HepG2 (cell line): ENCODE measurements around the gene PMPCB. TPM values are rescaled to one million over a fixed set of nuclear protein-coding genes. Genes with fewer than 3 reads are reported as not detected.

Experiments
- ARID3A ChIP-seq: IDR thresholded peaks from 2 replicates; pipeline ENCODE4 v1.6.1; 2012; ENCODE audit warnings: low read depth, low read length, improper control_type of control experiment
- CBX2 ChIP-seq, 2 experiments: fragments of 200-600 bp in 1 of 2; sonication (generic); formaldehyde crosslinking in 1 of 2; IDR thresholded peaks; 2 replicates each; pipeline versions ENCODE4 v1.7.0 to v1.8.1; 2018 to 2022; ENCODE audit warnings: low read depth in 2 of 2, low read length in 1 of 2, mild to moderate bottlenecking in 1 of 2, missing genetic modification reagents in 1 of 2
- CENPX ChIP-seq: sonication (generic); formaldehyde crosslinking; IDR thresholded peaks from 2 replicates; pipeline ENCODE4 v1.9.0; 2021; ENCODE audit warnings: mild to moderate bottlenecking, missing genetic modification reagents, moderate library complexity
- E2F2 ChIP-seq: sonication (generic); formaldehyde crosslinking; IDR thresholded peaks from 2 replicates; pipeline ENCODE4 v1.4.0; 2020; ENCODE audit warnings: missing genetic modification reagents, borderline replicate concordance
- HNRNPL ChIP-seq: fragments of 200-400 bp; formaldehyde crosslinking; IDR thresholded peaks from 2 replicates; pipeline ENCODE4 v1.6.1; 2017; ENCODE audit warnings: mild to moderate bottlenecking, low read depth, low read length
- LBX2 ChIP-seq: sonication (generic); formaldehyde crosslinking; IDR thresholded peaks from 2 replicates; pipeline ENCODE4 v1.5.0; 2020; ENCODE audit warnings: missing genetic modification reagents, mild to moderate bottlenecking, borderline replicate concordance
- MED8 ChIP-seq: sonication (generic); formaldehyde crosslinking; IDR thresholded peaks from 2 replicates; pipeline ENCODE4 v1.8.1; 2023; ENCODE audit warnings: mild to moderate bottlenecking, missing genetic modification reagents; ENCODE audit not compliant: insufficient replicate concordance
- MLX ChIP-seq: IDR thresholded peaks from 2 replicates; pipeline ENCODE4 v1.6.1; 2016
- NCOA1 ChIP-seq: sonication (generic); formaldehyde crosslinking; IDR thresholded peaks from 2 replicates; pipeline ENCODE4 v1.9.0; 2021; ENCODE audit warnings: missing genetic modification reagents
- NFE2L2 ChIP-seq: fragments of 150-350 bp; IDR thresholded peaks from 2 replicates; pipeline ENCODE4 v1.6.1; 2014; ENCODE audit warnings: low read length
- RFX3 ChIP-seq: IDR thresholded peaks from 2 replicates; pipeline ENCODE4 v1.6.1; 2016; ENCODE audit warnings: missing biosample characterization, missing genetic modification reagents
- RNF219 ChIP-seq: sonication (generic); formaldehyde crosslinking; IDR thresholded peaks from 2 replicates; pipeline ENCODE4 v1.5.0; 2020; ENCODE audit warnings: mild to moderate bottlenecking, missing genetic modification reagents
- ZMAT3 ChIP-seq: sonication (generic); formaldehyde crosslinking; conservative IDR thresholded peaks from 2 replicates; pipeline ENCODE4 v1.7.0; 2021; ENCODE audit warnings: missing genetic modification reagents
- ZNF138 ChIP-seq: sonication (generic); formaldehyde crosslinking; IDR thresholded peaks from 2 replicates; pipeline ENCODE4 v1.5.0; 2020; ENCODE audit warnings: mild to moderate bottlenecking, low read depth, missing genetic modification reagents
- ZNF451 ChIP-seq: sonication (generic); formaldehyde crosslinking; IDR thresholded peaks from 2 replicates; pipeline ENCODE4 v1.5.0; 2020; ENCODE audit warnings: mild to moderate bottlenecking, missing genetic modification reagents
- ZNF468 ChIP-seq: sonication (generic); formaldehyde crosslinking; IDR thresholded peaks from 2 replicates; pipeline ENCODE4 v1.8.0; 2022; ENCODE audit warnings: mild to moderate bottlenecking, moderate library complexity, missing genetic modification reagents
- ZNF513 ChIP-seq: sonication (generic); formaldehyde crosslinking; conservative IDR thresholded peaks from 2 replicates; pipeline ENCODE4 v1.5.0; 2020; ENCODE audit warnings: missing genetic modification reagents
- ZNF550 ChIP-seq: sonication (generic); formaldehyde crosslinking; IDR thresholded peaks from 2 replicates; pipeline ENCODE4 v1.4.0; 2020; ENCODE audit warnings: mild to moderate bottlenecking, missing genetic modification reagents, borderline replicate concordance
- ZNF607 ChIP-seq: sonication (generic); formaldehyde crosslinking; IDR thresholded peaks from 2 replicates; pipeline ENCODE4 v1.5.1; 2020; ENCODE audit warnings: missing genetic modification reagents, mild to moderate bottlenecking, borderline replicate concordance
- ZNF776 ChIP-seq: sonication (generic); formaldehyde crosslinking; IDR thresholded peaks from 2 replicates; pipeline ENCODE4 v1.4.0; 2020; ENCODE audit warnings: mild to moderate bottlenecking, missing genetic modification reagents
- ZNF850 ChIP-seq: sonication (generic); formaldehyde crosslinking; conservative IDR thresholded peaks from 2 replicates; pipeline ENCODE4 v1.9.0; 2021; ENCODE audit warnings: mild to moderate bottlenecking, missing genetic modification reagents
- polyA plus RNA-seq, 8 experiments: library from polyadenylated mRNA; depleted of rRNA in 3 of 8; stranded (reverse) in 7 of 8; unstranded in 1 of 8; fragments of >200 nt; fragmentation: Illumina TruSeq in 4 of 8; extraction: Trizol in 4 of 8; gene quantifications; 2 replicates each; pipeline versions ENCODE4 v1.2.1 to v1.2.3, GENCODE V29; 2011 to 2016; ENCODE audit warnings: low read depth in 4 of 8, missing spikeins in 1 of 8, mixed read lengths in 1 of 8; ENCODE audit not compliant: insufficient read depth in 1 of 8
- total RNA-seq, 5 experiments: library from RNA; depleted of rRNA; stranded (reverse); fragments of >200 nt; fragmentation: Illumina TruSeq; extraction: Trizol; gene quantifications; 2 replicates each; pipeline ENCODE4 v1.2.3, GENCODE V29; 2016; ENCODE audit warnings: low read depth in 1 of 5

The PMPCB gene
- total and polyA plus RNA-seq, 2 of the 13 experiments (the other 11 are each of a cell fraction or from before 2014, with no cell fraction given) = 80.8 to 124 TPM

GRCh38 chr7:103344453-103345149 lies 47.4 kb downstream of the PMPCB start, which contains the start of gene DNAJC2 (continued):
- TF ChIP-seq MLX = 0 out of 2 replicates have a peak, but pooled peaks have one; percentile 60
- no peak for TF ChIP-seq ZNF468 (CRISPR knock-in tag)
- 0 out of 2 replicates have a peak, but pooled peaks have one; percentile 59 for TF ChIP-seq HNRNPL
- TF ChIP-seq RNF219 (CRISPR knock-in tag) = no peak; the same call in 1 of the 2 replicates
- TF ChIP-seq MED8 (CRISPR knock-in tag) = no peak
- TF ChIP-seq NFE2L2 = no peak
- no peak for TF ChIP-seq ARID3A
- no peak for TF ChIP-seq LBX2 (CRISPR knock-in tag)
- TF ChIP-seq CBX2 (IDR thresholded peaks at IDR 0.05; ENCODE audit: low read depth, low read length) = no peak
- TF ChIP-seq CBX2 (CRISPR knock-in tag; IDR thresholded peaks at IDR 0.05; ENCODE audit: low read depth) = no peak
- TF ChIP-seq ZNF451 = 0 out of 2 replicates have a peak, but pooled peaks have one; percentile 30
- no peak for TF ChIP-seq ZNF138 (CRISPR knock-in tag)
- TF ChIP-seq CENPX = no peak
- TF ChIP-seq ZNF513 = peak; percentile 91; the same call in 1 of the 2 replicates
- TF ChIP-seq ZMAT3 = no peak
- no peak for TF ChIP-seq ZNF776
- TF ChIP-seq ZNF607 (CRISPR knock-in tag) = peak; percentile 84; the same call in 1 of the 2 replicates
- peak; percentile 91; the same call in 1 of the 2 replicates for TF ChIP-seq NCOA1
- TF ChIP-seq ZNF850 (CRISPR knock-in tag) = 0 out of 2 replicates have a peak, but pooled peaks have one; percentile 85
- TF ChIP-seq E2F2 = no peak
- no peak for TF ChIP-seq ZNF550
- no peak; the same call in 1 of the 2 replicates for TF ChIP-seq RFX3 (CRISPR knock-in tag)
